Colon (tissue), 2 donors: Measurements from ENCODE around the gene SLC7A6.
"Not testable (repeated sequence)": the region's sequence is repeated elsewhere in the genome, so short reads cannot be mapped to it uniquely, and the experiment has no call there.

Source experiments
- FAIRE-seq: peaks from 2 replicates; lab custom pipeline; 2012; peaks lifted over from hg19 to GRCh38; lab: Jason Lieb, UNC
- donor health status: control.
- donor health status: control.

Gene SLC7A6

GRCh38 chr16:68283801-68284598 lies 19.7 kb downstream of the SLC7A6 start:
- FAIRE-seq = no peak

GRCh38 chr16:68284847-68285246 lies 20.5 kb downstream of the SLC7A6 start:
- FAIRE-seq = no peak

GRCh38 chr16:68285683-68286082 lies 21.4 kb downstream of the SLC7A6 start:
- FAIRE-seq = no peak

- no peak for FAIRE-seq
Observed at GRCh38 chr16:68286153-68287074, 22.1 kb downstream of the SLC7A6 start.

GRCh38 chr16:68287276-68288251 lies 23.2 kb downstream of the SLC7A6 start:
- no peak for FAIRE-seq

- no peak for FAIRE-seq
Observed at GRCh38 chr16:68288252-68288650, 23.9 kb downstream of the SLC7A6 start.

- FAIRE-seq = not testable (repeated sequence)
Observed at GRCh38 chr16:68288796-68289195, 24.5 kb downstream of the SLC7A6 start.

GRCh38 chr16:68289202-68289601 lies 24.9 kb downstream of the SLC7A6 start:
- no peak for FAIRE-seq

GRCh38 chr16:68289621-68290329 lies 25.4 kb downstream of the SLC7A6 start:
- no peak for FAIRE-seq

- no peak for FAIRE-seq
Observed at GRCh38 chr16:68290450-68290849, 26.1 kb downstream of the SLC7A6 start.

- no peak for FAIRE-seq
Observed at GRCh38 chr16:68291227-68291626, 26.9 kb downstream of the SLC7A6 start.

GRCh38 chr16:68292425-68292824 lies 28.1 kb downstream of the SLC7A6 start:
- no peak for FAIRE-seq

- no peak for FAIRE-seq
Observed at GRCh38 chr16:68296291-68296690, 32.0 kb downstream of the SLC7A6 start.

- FAIRE-seq = no peak
Observed at GRCh38 chr16:68296693-68297092, 32.4 kb downstream of the SLC7A6 start.

- no peak for FAIRE-seq
Observed at GRCh38 chr16:68297908-68298307, 33.6 kb downstream of the SLC7A6 start.

- no peak for FAIRE-seq
Observed at GRCh38 chr16:68298312-68298711, 34.0 kb downstream of the SLC7A6 start.

- no peak for FAIRE-seq
Observed at GRCh38 chr16:68298907-68299561, 34.7 kb downstream of the SLC7A6 start.

GRCh38 chr16:68299571-68300453 lies 35.5 kb downstream of the SLC7A6 start:
- no peak for FAIRE-seq

GRCh38 chr16:68300734-68301459 lies 36.6 kb downstream of the SLC7A6 start:
- FAIRE-seq = no peak
